Measurements from ENCODE around the gene SAMD14.

SAMD14 gene

DNA sequence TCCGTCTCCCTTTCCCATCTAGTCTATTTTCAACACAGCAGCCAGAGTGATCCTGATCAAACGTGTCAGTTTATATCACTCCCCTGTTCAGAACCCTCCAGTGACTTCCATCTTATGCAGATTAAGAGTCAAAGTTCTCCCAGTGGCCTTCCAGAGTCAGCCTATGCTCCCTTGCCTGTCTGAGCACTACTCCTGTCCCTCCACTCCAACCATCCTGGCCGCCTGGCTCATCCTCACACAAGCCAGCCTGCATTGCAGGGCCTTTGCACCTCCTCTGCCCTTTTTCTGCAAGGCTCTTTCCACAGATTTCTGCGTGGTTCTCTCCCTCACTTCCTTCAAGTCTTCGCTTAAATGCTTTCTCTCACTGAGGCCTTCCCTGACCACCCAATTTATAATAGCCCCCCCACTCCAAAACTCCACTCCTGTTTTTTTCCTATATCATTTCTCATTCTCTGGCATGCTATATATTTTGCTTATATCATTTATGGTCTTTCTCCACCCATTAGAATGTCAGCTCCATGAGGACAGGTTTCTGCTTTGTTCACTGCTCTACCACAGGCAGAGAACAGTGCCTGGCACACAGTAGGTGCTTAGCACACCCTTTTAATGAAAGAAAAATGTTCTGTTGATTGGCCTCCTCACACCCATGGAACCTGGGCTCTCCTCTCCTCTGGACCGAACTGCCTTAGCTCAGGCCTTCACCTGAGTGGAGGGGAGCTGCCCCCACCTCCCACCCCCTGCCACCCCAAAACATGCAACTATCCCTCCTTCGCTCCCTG is 9.3 kb downstream of the SAMD14 start:
- H3K4me3 ChIP-seq (ENCODE audit: control insufficient read depth in 1 of 7, extremely low read depth in 1 of 7, insufficient read depth in 4 of 7, low read depth in 2 of 7, low read length in 6 of 7): no peak overlapping the region
- no peaks in the 10 kb centered on the region for H3K36me3 ChIP-seq (ENCODE audit: control insufficient read depth in 4 of 4, insufficient read depth in 4 of 4, low read length in 3 of 4)
- H3K27me3 ChIP-seq (replicated peaks in 2 of 5; ENCODE audit: control insufficient read depth in 4 of 5, insufficient read depth in 5 of 5, low read length in 4 of 5): peaks cover 0 to 3% (median 0%) of the 10 kb centered on the region in 5 experiments
- H3K9me3 ChIP-seq (ENCODE audit: control extremely low read depth in 1 of 5, control insufficient read depth in 4 of 5, insufficient read depth in 2 of 5, low read depth in 1 of 5, low read length in 4 of 5): no peaks in the 10 kb centered on the region
- peaks cover 0 to 20% (median 17%) of the 10 kb centered on the region in 4 experiments for H3K4me1 ChIP-seq (ENCODE audit: control extremely low read depth in 1 of 4, control insufficient read depth in 4 of 4, insufficient read depth in 4 of 4, low read length in 3 of 4)
- CTCF ChIA-PET: interaction anchor here (0.6 to 14.4 kb wide), 9 partner anchors 18 to 1236 kb away, joined by 3 to 134 read pairs (median 7); partner anchors contain the start of genes PDK2 and SGCA
- H3K27ac ChIP-seq (ENCODE audit: insufficient read depth in 1 of 2, low read depth in 1 of 2, low read length in 2 of 2, poor library complexity in 1 of 2, severe bottlenecking in 2 of 2): no peak overlapping the region
- 100% methylated on average over 6 of the region's 7 CpGs for WGBS (ENCODE audit: insufficient coverage)
- POLR2A ChIA-PET: no interaction called here
- no peak for DNase-seq

DNA sequence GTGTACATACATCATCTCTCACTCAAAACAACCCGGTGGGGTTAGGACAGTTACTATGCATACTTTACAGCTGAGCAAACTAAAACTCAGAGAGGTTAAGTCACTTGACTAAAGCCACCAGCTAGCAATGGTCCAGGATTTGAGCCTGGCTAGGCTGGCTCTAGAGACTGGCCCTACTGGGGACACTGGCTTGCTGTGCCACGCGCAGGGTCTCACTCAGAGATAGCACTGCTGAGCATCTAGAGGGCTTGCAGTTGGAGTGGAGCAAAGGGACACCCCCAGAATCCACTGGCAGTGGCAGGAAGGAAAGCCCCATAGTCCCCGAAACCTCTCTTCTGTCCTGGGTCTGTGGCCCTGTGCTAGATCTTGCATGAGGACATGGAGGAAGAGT is 11.1 kb downstream of the SAMD14 start:
- POLR2A ChIA-PET: interaction anchor here (1.4 kb wide), 1 partner anchor 42 kb away, joined by 4 read pairs; no protein-coding TSS in a partner anchor
- Histone ChIP-seq H3K36me3 (ENCODE audit: control insufficient read depth in 4 of 4, insufficient read depth in 4 of 4, low read length in 3 of 4) (no peaks in the 10 kb centered on the region), H3K9me3 (ENCODE audit: control extremely low read depth in 1 of 5, control insufficient read depth in 4 of 5, insufficient read depth in 2 of 5, low read depth in 1 of 5, low read length in 4 of 5) (no peaks in the 10 kb centered on the region), H3K4me1 (ENCODE audit: control extremely low read depth in 1 of 4, control insufficient read depth in 4 of 4, insufficient read depth in 4 of 4, low read length in 3 of 4) (peaks cover 0 to 23% (median 17%) of the 10 kb centered on the region in 4 experiments), H3K27me3 (replicated peaks in 2 of 5; ENCODE audit: control insufficient read depth in 4 of 5, insufficient read depth in 5 of 5, low read length in 4 of 5) (peaks cover 0 to 3% (median 0%) of the 10 kb centered on the region in 5 experiments), H3K27ac (ENCODE audit: insufficient read depth in 1 of 2, low read depth in 1 of 2, low read length in 2 of 2, poor library complexity in 1 of 2, severe bottlenecking in 2 of 2) (no peak overlapping the region), H3K4me3 (ENCODE audit: control insufficient read depth in 1 of 7, extremely low read depth in 1 of 7, insufficient read depth in 4 of 7, low read depth in 2 of 7, low read length in 6 of 7) (no peak overlapping the region)
- WGBS (ENCODE audit: insufficient coverage): 92% methylated on average over 4 of the region's 4 CpGs
- CTCF ChIA-PET: interaction anchor here (1.1 to 14.4 kb wide), 7 partner anchors 15 to 46 kb away, joined by 3 to 134 read pairs (median 8); partner anchors contain the start of genes PDK2 and SGCA
- no peak for DNase-seq

DNA sequence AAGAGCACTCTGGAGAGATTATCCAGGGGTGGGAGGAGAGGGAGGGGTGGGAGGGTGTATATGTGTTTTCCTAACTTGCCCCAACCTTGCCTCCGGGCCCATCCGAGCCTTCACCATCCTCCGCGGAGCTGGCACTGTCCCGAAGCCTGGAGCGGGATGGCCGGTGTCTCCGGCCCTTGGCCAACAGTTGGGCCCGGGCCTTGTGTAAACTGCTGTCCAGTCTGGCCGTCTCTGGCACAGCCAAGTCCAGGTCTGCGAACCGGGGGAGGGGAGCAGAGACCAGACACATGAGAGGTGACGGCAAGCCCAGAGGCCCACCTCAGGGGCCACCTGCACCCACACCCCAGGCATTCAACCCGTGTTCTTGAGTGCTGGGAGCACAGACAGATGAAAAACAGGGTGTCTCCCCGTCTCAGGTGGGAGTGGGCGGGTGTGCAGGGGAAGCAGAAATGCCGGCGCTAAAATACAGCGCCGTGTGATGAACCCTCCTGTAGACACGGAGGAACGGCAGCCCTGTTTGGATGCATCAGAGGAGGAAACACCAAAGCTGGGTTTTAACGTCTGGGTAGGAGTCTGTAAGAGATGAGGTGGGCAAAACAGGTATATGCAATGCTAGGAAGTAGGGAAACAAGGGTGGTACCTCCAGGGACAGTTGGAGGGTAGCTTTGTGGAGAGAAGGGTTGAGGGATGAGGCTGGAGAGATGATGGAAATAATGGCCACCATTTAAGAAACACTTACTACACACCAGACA is 11.7 kb downstream of the SAMD14 start:
- DNase-seq: no peak
- CTCF ChIA-PET: interaction anchor here (1.1 to 14.4 kb wide), 13 partner anchors 9 to 47 kb away, joined by 3 to 134 read pairs (median 8); partner anchors contain the start of genes PDK2 and SGCA
- POLR2A ChIA-PET: interaction anchor here (1.4 kb wide), 1 partner anchor 42 kb away, joined by 4 read pairs; no protein-coding TSS in a partner anchor
- Histone ChIP-seq H3K27me3 (replicated peaks in 2 of 5; ENCODE audit: control insufficient read depth in 4 of 5, insufficient read depth in 5 of 5, low read length in 4 of 5) (peaks cover 0 to 3% (median 0%) of the 10 kb centered on the region in 5 experiments), H3K4me1 (ENCODE audit: control extremely low read depth in 1 of 4, control insufficient read depth in 4 of 4, insufficient read depth in 4 of 4, low read length in 3 of 4) (peaks cover 0 to 23% (median 17%) of the 10 kb centered on the region in 4 experiments), H3K27ac (ENCODE audit: insufficient read depth in 1 of 2, low read depth in 1 of 2, low read length in 2 of 2, poor library complexity in 1 of 2, severe bottlenecking in 2 of 2) (no peak overlapping the region), H3K4me3 (ENCODE audit: control insufficient read depth in 1 of 7, extremely low read depth in 1 of 7, insufficient read depth in 4 of 7, low read depth in 2 of 7, low read length in 6 of 7) (no peak overlapping the region), H3K9me3 (ENCODE audit: control extremely low read depth in 1 of 5, control insufficient read depth in 4 of 5, insufficient read depth in 2 of 5, low read depth in 1 of 5, low read length in 4 of 5) (no peaks in the 10 kb centered on the region), H3K36me3 (ENCODE audit: control insufficient read depth in 4 of 4, insufficient read depth in 4 of 4, low read length in 3 of 4) (no peaks in the 10 kb centered on the region)
- WGBS (ENCODE audit: insufficient coverage): 93% methylated on average over 10 of the region's 23 CpGs

DNA sequence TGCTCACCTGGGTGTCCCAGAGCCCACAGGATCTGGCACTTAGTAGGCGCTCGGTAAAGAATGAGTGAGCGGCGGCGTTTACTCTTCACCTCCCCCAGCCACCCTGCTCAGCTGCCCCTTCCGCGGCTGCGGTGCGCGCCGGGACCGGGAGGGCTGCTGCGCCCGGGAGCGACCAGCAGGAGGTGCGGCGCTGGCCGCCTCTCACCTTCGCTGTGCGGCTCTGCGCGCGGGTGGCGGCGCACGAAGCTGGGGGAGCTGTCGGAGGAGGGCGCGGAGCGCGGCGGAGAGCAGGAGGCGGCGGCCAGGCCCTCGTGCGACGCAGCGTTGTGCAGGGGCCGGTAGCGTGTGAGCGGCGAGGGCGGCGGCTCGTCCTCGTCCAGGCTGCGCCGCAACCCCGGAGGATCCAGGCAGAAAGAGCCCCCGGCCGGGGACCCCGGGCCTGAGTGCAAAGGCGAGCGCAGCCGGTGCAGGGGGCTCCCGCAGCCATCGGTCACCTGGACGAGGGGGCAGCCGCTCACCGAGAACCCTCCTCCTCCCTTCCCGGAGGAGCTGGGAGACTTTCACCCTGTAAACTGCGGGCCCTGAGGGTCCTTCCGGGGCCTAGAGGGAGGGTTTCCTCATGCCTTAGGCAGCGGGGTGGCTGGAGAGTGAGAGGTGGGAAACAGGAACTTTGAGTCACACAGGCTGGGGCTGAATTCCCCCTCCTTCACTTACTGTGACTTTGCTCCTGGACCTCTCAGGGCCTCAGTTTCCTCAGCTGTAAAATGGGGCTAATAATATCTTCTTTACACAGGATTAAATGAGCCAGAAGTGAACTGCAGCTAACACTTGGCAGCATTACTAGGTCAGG is 12.5 kb downstream of the SAMD14 start:
- ChIA-PET CTCF (interaction anchor here (0.7 to 14.4 kb wide), 18 partner anchors 9 to 183 kb away, joined by 3 to 134 read pairs (median 6); partner anchors contain the start of genes PDK2 and SGCA), POLR2A (interaction anchor here (0.7 to 1.4 kb wide), 2 partner anchors 8 to 12 kb away, joined by 3 read pairs; partner anchors contain the start of gene SAMD14)
- H3K27ac ChIP-seq (ENCODE audit: insufficient read depth in 1 of 2, low read depth in 1 of 2, low read length in 2 of 2, poor library complexity in 1 of 2, severe bottlenecking in 2 of 2): no peak overlapping the region
- peak overlapping the region in 5 of 7 experiments; percentile 30 to 70 (median 57) for H3K4me3 ChIP-seq (ENCODE audit: control insufficient read depth in 1 of 7, extremely low read depth in 1 of 7, insufficient read depth in 4 of 7, low read depth in 2 of 7, low read length in 6 of 7)
- H3K27me3 ChIP-seq (replicated peaks in 2 of 5; ENCODE audit: control insufficient read depth in 4 of 5, insufficient read depth in 5 of 5, low read length in 4 of 5): peaks cover 0 to 3% (median 0%) of the 10 kb centered on the region in 5 experiments
- H3K36me3 ChIP-seq (ENCODE audit: control insufficient read depth in 4 of 4, insufficient read depth in 4 of 4, low read length in 3 of 4): no peaks in the 10 kb centered on the region
- under 1% methylated on average over 61 of the region's 64 CpGs for WGBS (ENCODE audit: insufficient coverage)
- DNase-seq: peak; percentile 77 to 84 (median 81)
- no peaks in the 10 kb centered on the region for H3K9me3 ChIP-seq (ENCODE audit: control extremely low read depth in 1 of 5, control insufficient read depth in 4 of 5, insufficient read depth in 2 of 5, low read depth in 1 of 5, low read length in 4 of 5)
- peaks cover 0 to 23% (median 17%) of the 10 kb centered on the region in 4 experiments for H3K4me1 ChIP-seq (ENCODE audit: control extremely low read depth in 1 of 4, control insufficient read depth in 4 of 4, insufficient read depth in 4 of 4, low read length in 3 of 4)

DNA sequence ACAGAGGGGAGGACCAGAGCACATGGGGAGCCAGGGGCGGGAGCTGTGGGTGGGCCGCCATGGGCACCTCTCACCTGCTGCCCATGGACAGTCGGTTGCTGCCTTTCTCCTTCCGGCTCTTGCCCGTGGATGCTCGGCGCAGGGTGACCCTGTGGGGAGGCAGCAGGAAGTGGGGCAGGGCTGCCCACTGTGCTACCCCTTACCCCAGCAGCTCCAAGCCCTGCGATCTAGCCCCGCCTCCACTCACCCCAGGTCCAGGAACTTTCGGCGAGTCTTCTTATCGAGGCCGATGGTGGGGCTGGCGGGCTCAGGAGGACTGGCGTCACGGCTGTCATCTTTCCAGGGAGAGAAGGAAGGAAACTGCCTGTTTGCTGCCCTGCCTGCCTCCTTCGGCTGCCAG is 14.2 kb downstream of the SAMD14 start:
- 20% methylated on average over 14 of the region's 17 CpGs for WGBS (ENCODE audit: insufficient coverage)
- no peak overlapping the region for H3K27ac ChIP-seq (ENCODE audit: insufficient read depth in 1 of 2, low read depth in 1 of 2, low read length in 2 of 2, poor library complexity in 1 of 2, severe bottlenecking in 2 of 2)
- peak in 2 of 3 donors; percentile 50 to 57 for DNase-seq
- peaks cover 0 to 7% (median 2%) of the 10 kb centered on the region in 4 experiments for H3K36me3 ChIP-seq (ENCODE audit: control insufficient read depth in 4 of 4, insufficient read depth in 4 of 4, low read length in 3 of 4)
- ChIA-PET POLR2A (no interaction called here), CTCF (interaction anchor here (0.9 to 14.4 kb wide), 13 partner anchors 11 to 174 kb away, joined by 3 to 134 read pairs (median 9); partner anchors contain the start of gene PDK2)
- peaks cover 0 to 3% (median 0%) of the 10 kb centered on the region in 5 experiments for H3K27me3 ChIP-seq (replicated peaks in 2 of 5; ENCODE audit: control insufficient read depth in 4 of 5, insufficient read depth in 5 of 5, low read length in 4 of 5)
- no peaks in the 10 kb centered on the region for H3K9me3 ChIP-seq (ENCODE audit: control extremely low read depth in 1 of 5, control insufficient read depth in 4 of 5, insufficient read depth in 2 of 5, low read depth in 1 of 5, low read length in 4 of 5)
- H3K4me3 ChIP-seq (ENCODE audit: control insufficient read depth in 1 of 7, extremely low read depth in 1 of 7, insufficient read depth in 4 of 7, low read depth in 2 of 7, low read length in 6 of 7): peak overlapping the region in 2 of 7 experiments; percentile 33 to 48
- peaks cover 0 to 23% (median 17%) of the 10 kb centered on the region in 4 experiments for H3K4me1 ChIP-seq (ENCODE audit: control extremely low read depth in 1 of 4, control insufficient read depth in 4 of 4, insufficient read depth in 4 of 4, low read length in 3 of 4)

DNA sequence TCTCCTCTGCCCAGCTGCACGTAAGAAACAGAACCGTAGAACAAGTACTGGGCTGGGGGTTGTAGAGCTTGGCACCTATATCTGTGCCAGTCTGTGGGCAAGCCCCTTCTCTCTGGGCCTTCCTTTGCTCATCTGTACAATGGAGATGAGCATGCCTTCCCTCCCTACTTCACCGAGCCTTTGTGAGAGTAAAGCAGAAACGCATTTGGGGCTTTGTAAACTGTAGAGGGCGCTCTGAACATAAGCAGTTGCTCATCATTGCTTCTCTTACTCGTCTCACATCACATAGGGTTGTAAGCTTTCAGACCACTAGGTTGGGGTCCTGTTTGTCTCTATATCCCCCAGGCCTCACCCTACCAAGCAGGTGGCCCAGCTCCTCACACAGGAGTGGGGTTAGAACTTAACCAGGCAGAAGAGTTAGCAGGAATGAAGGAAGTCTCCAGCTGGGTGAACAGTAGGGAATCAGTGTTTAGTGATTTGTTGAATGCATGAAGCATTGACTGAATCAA is 15.1 kb downstream of the SAMD14 start:
- Histone ChIP-seq H3K4me1 (ENCODE audit: control extremely low read depth in 1 of 4, control insufficient read depth in 4 of 4, insufficient read depth in 4 of 4, low read length in 3 of 4) (peaks cover 0 to 23% (median 17%) of the 10 kb centered on the region in 4 experiments), H3K27me3 (replicated peaks in 2 of 5; ENCODE audit: control insufficient read depth in 4 of 5, insufficient read depth in 5 of 5, low read length in 4 of 5) (no peaks in the 10 kb centered on the region), H3K27ac (ENCODE audit: insufficient read depth in 1 of 2, low read depth in 1 of 2, low read length in 2 of 2, poor library complexity in 1 of 2, severe bottlenecking in 2 of 2) (no peak overlapping the region), H3K9me3 (ENCODE audit: control extremely low read depth in 1 of 5, control insufficient read depth in 4 of 5, insufficient read depth in 2 of 5, low read depth in 1 of 5, low read length in 4 of 5) (no peaks in the 10 kb centered on the region), H3K4me3 (ENCODE audit: control insufficient read depth in 1 of 7, extremely low read depth in 1 of 7, insufficient read depth in 4 of 7, low read depth in 2 of 7, low read length in 6 of 7) (no peak overlapping the region), H3K36me3 (ENCODE audit: control insufficient read depth in 4 of 4, insufficient read depth in 4 of 4, low read length in 3 of 4) (peaks cover 0 to 14% (median 4%) of the 10 kb centered on the region in 4 experiments)
- DNase-seq: peak; percentile 72 to 85 (median 85)
- WGBS (ENCODE audit: insufficient coverage): 8% methylated on average over 4 of the region's 6 CpGs
- ChIA-PET POLR2A (no interaction called here), CTCF (interaction anchor here (0.6 to 14.4 kb wide), 21 partner anchors 8 to 395 kb away, joined by 3 to 134 read pairs (median 6); partner anchors contain the start of gene PDK2)
